K562 treated with DMSO at 1 percent for 48 hours (cell line): ENCODE results near the gene SLC25A23. TPM values are rescaled to one million over a fixed set of nuclear protein-coding genes. Genes with fewer than 3 reads are reported as not detected.

Experiments used
- total RNA-seq: library from RNA; unstranded; fragments of 300-600 nt; gene quantifications from 2 replicates; pipeline ENCODE4 v1.2.3, GENCODE V29; 2022; ENCODE audit warnings: low replicate concordance; ENCODE audit errors: extremely low read depth

SLC25A23 gene
- not detected in 2 replicates for total RNA-seq

DNA sequence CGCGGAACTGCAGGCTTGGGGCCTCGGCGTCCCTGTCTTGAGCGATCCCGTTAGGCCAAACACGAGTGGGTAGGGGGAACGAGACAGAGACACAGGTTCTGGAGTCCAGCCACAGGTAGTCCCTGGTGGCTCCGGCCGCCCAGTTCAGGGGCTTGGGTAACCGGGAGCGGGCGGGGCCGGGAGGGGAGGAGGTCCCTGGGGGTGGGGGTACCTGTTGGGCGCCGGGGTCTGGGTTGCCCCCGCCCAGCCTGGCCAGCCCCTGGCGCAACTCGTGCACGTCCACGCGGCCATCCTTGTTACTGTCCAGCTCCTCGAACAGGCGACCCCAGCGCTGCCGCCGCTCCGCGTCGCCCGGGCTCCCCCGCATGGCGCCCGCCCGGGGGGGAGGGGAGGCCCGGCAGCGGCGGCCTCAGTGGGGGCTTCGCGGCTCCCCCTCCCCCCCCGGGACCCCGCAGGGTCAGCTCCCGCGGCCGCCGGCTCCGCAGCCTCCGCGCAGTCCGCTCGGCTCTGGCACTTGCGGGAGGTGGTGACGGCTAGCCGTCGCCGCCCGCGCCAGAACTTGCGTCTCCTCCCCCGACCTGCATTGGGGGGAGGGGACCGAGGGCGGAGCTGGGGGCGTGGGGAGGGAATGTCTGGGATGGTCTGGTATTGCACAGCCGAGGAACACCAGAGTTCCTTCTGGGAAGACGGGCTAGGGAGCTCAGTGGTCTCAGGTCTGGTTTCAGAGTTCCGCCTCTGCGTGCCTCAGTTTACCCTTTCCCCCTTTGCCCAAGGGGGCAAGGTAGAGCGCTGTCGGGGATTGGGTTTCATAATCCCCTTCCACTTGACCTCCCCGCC is at the start of gene SLC25A23:
TSS of gene SLC25A23 (minus strand) at position 531 of the 837 bp plus-strand sequence. CDS start at position 367, 164 bp downstream.

DNA sequence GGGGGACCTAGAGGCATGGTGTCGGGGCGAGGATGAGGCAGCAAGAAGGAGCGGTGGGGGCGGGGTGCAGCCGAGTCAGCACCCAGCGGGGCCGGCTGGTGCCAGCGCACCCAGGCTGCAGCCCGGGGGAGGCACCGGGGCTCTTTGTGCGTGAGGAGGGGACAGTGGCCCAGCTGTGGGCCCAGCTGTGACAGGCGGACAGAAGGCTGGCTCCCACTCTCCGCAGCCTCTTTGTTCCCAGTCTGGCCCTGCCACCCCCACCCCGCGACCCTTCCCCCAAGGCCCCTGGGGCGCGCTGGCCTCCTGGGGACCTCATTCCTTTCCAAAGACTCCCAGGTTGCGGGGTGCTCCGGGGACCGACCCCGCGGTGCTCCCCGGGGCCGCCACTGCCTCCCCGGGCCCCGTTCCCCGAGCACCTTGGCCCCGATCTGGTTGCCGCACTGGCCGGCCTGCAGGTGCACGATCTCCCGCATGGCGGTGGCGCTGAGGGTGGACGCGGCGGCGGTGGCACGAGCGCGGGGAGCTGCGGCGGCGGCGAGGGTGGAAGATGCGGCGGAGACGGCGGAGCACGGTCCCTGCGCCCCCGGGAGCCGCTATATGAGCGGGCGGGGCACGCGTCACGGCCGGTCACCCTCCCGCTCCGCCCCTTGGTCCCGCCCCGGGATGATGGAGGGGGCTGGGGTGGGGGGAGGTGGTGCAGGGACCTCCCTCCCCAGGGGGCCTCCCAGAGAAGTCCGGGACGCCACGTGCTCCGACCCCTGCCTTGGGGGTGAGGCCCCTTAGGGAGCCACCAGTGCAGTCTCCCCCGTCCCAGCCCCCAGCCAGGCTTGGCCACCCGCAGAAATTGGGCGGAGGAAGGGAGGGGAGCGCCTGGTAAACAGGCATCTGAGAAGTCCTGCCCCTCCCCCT is 42.4 kb upstream of the SLC25A23 start, which contains the start of gene TUBB4A:
TSS of gene TUBB4A (minus strand) at position 570 of the 909 bp plus-strand sequence. CDS start at position 473, 97 bp downstream.

GRCh38 chr19:6481541-6482342 is 22.1 kb upstream of the SLC25A23 start, which contains the start of gene DENND1C:
TSS of gene DENND1C (minus strand) at chr19:6481787. CDS start at chr19:6481695, 92 bp downstream.

DNA sequence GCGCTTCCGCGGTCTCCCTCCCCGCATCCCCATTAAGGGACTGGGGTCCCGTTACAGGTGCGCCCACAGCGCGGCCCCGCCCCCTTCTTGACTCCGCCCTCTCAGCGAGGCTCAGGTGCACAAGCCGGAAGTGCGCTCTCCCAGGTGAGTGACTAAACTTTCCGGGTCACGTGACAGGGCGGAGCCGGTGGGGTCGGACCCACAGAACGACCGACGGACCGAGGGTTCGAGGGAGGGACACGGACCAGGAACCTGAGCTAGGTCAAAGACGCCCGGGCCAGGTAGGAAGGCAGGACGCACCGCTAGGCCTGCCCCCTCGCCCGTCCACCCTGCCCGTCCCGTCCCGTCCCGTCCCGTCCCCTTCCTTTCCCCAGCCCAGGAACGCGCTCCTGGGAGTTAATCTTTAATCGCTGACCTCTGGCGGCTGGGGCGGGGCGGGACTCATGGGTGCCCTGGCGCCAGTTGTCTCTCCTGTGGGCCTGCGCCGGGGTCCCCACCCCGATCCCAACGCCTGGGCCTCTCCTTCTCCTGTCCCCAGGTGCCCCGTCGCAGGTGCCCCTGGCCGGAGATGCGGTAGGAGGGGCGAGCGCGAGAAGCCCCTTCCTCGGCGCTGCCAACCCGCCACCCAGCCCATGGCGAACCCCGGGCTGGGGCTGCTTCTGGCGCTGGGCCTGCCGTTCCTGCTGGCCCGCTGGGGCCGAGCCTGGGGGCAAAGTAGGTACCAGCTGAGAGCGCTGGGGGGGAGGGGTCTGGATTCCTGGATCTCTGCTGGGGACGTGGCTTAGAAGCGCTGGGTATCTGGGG is 4.7 kb upstream of the SLC25A23 start, which contains the start of gene CRB3:
TSS of gene CRB3 (plus strand) at position 202 of the 804 bp plus-strand sequence. CDS start at position 633, 431 bp downstream.

DNA sequence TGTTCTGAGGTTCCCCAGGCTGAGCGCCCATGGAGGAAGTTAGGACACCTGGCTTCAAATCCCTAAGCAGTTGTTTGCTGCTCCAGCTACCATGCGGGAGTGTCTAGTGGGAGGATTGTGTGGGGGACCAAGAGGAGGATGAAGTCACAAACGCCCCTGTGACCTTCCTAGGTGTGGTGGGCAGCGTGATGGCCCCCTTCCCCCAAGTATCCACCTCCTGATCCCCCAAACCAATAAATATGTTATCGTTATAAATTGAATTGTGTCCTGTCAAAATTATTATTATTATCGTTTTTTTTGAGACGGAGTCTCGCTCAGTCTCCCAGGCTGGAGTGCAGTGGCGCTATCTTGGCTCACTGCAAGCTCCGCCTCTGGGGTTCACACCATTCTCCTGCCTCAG is 25.9 kb downstream of the SLC25A23 start, which contains the start of gene SLC25A41:
TSS of gene SLC25A41 (minus strand) at position 101 of the 400 bp plus-strand sequence. CDS start at position 31, 70 bp downstream.

DNA sequence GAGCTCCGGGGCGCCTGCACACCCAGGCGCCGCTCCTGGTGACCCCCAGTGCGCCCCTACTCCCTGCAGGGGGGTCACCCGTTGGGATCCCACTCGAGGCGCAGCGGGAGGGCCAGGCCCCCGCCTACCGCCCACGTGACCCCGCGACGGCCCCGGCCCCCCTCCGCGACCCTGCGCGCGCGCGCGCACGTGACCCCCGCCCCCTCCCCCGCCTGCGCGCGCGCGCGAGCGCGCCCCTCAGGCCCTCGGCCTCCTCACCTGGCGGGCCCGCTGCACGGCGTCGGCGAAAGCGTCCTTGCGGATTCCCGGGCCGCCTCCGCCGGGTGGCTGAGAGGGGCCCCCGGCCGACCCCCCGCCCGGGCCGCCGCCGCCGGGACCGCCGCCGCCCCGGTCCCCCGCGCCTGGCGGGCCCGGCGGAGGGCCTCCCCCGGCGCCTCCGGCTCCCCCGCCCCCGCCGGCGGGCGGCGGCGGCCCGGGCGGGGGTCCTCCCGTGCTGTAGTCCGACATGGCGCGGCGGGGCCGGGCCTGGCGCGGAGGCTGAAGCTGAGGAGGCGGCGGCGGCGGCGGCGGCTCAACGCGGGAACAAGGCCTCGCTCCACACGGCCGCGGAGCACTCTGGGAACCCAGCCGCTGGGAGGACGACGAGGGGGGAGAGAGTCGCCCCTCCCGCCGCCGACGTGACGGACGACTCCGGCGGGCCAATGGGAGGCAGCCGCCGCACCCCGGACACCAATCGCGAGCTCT is 35.2 kb downstream of the SLC25A23 start, which contains the start of gene KHSRP:
TSS of gene KHSRP (minus strand) at position 617 of the 744 bp plus-strand sequence. CDS start at position 507, 110 bp downstream.

DNA sequence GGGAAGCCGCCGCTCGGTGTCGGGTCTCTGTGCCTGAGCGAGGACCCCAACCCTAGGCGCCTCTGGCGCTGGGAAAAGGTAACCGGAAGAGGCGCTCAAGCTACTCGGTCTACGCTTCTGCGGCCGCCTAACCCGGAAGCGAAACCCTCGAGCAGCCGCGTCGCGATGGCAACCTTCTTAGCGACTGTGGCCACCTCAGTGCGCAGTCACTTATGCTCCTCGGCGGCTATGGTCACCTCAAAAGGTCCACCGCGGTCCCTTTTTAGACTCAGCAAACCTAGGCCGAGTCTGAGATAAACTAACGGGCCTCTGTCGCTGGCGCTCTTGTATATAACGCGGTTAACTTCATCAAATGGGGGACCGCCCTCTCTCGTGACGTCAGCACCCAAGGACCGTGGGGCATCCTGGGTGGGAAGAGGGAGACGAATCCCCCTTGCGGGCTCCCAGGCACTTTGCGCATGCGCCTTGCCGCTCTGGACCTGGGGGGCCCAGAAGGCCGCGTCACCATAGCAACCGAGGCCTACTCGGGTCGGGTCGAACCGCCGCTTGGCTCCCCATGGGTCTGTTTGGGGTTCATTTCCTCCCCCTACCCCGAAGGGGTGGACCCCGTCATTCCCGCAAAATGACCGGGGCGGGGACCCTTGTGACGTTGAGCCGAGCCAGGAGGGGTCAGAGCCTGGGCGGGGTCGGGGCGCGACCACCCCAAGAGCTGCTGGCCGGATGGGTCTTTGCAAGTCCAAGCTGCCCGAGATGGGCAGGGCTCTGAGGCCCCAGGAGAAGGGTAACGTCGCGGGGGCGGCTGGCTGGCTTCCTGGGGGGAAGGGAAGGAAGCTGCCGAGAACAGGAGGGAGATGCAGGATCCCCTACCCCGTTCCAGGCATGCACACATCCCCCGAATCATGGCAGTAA is 66.3 kb downstream of the SLC25A23 start, which contains the start of gene GTF2F1:
TSS of gene GTF2F1 (minus strand) at position 91 of the 909 bp plus-strand sequence. CDS start 169 bp downstream, outside the sequence.

Other genes with a start within 250 kb of the SLC25A23 start
- gene MLLT1, start 179.8 kb downstream of the SLC25A23 start, total RNA-seq, result not detected in 2 replicates
- not detected in 2 replicates for gene ACER1, start 126.2 kb downstream of the SLC25A23 start, total RNA-seq
- not detected in 2 replicates for gene CLPP, start 98.3 kb downstream of the SLC25A23 start, total RNA-seq
- not detected in 2 replicates for gene ALKBH7, start 87.0 kb downstream of the SLC25A23 start, total RNA-seq
- not detected in 2 replicates for gene PSPN, start 83.9 kb downstream of the SLC25A23 start, total RNA-seq
- gene GTF2F1, start 66.6 kb downstream of the SLC25A23 start, total RNA-seq, result not detected in 2 replicates
- not detected in 2 replicates for gene KHSRP, start 35.0 kb downstream of the SLC25A23 start, total RNA-seq
- not detected in 2 replicates for gene SLC25A41, start 26.0 kb downstream of the SLC25A23 start, total RNA-seq
- gene CRB3, start 4.5 kb upstream of the SLC25A23 start, total RNA-seq, result not detected in 2 replicates
- not detected in 2 replicates for gene DENND1C, start 22.0 kb upstream of the SLC25A23 start, total RNA-seq
- not detected in 2 replicates for gene TUBB4A, start 42.5 kb upstream of the SLC25A23 start, total RNA-seq
- gene TNFSF9, start 71.2 kb upstream of the SLC25A23 start, total RNA-seq, result not detected in 2 replicates
- not detected in 2 replicates for gene CD70, start 131.4 kb upstream of the SLC25A23 start, total RNA-seq
- gene TNFSF14, start 210.4 kb upstream of the SLC25A23 start, total RNA-seq, result not detected in 2 replicates